CD4-positive, alpha-beta T cell treated with Interleukin-6 at 100 ng/mL for 8 hours (primary cell): ENCODE results near the gene FLOT2.
A peak's percentile ranks its signal among the peaks of the same experiment; 100 is the strongest.
"Not testable (repeated sequence)": the region's sequence is repeated elsewhere in the genome, so short reads cannot be mapped to it uniquely, and the experiment has no call there.

Experiments used
- DNase-seq: peaks from one replicate; pipeline ENCODE4 v3.0.0-alpha.2; 2020; ENCODE audit warnings: mixed read lengths, low spot score

FLOT2 gene

GRCh38 chr17:28873839-28874238 is 23.7 kb downstream of the FLOT2 start:
- no peak for DNase-seq

GRCh38 chr17:28871056-28871579 is 26.4 kb downstream of the FLOT2 start:
- DNase-seq: peak; percentile 60

DNA sequence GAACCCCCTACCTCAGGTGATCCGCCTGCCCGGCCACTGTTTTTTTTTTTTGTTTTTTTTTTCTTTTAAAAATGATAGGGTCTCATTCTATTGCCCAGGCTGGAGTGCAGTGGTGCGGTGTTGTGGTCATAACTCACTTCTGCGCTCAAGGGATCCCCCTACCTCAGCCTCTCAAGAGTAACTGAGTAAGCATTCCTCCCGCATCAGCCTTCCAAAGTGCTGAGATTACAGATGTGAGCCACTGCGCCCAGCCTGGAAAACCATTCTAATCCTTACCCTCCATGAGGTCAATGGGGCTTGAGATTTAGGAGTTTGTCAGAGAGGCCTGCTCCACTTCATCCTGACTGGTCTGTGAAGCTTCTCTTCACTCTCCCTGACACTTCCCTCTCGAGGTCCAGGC is 30.3 kb downstream of the FLOT2 start:
- no peak for DNase-seq

DNA sequence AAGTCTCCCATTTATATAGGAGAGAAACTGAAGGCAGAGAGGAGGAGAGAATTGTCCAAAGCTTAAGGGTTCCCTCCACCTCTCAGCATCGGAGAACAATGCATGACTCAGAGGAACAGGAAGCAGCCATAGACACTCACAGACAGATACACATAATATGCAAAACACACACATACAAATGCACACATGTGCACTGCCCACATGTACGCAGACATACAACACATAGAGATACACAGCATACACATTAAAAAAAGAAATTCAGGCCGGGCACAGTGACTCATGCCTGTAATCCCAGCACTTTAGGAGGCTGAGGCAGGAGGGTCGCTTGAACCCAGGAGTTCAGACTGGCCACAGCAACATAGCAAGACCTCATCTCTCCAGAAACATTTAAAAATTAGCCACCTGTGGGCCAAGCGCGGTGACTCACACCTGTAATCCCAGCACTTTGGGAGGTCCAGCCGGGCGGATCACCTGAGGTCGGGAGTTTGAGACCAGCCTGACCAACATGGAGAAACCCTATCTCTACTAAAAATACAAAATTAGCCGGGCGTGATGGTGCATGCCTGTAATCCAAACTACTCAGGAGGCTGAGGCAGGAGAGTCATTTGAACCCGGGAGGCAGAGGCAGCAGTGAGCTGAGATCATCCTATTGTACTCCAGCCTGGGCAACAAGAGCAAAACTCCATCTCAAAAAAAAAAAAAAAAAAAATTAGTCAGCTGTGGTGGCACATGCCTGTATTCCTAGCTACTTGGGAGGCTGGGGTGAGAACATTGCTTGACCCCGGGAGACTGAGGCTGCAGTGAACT is 31.4 kb downstream of the FLOT2 start:
- DNase-seq: no peak

DNA sequence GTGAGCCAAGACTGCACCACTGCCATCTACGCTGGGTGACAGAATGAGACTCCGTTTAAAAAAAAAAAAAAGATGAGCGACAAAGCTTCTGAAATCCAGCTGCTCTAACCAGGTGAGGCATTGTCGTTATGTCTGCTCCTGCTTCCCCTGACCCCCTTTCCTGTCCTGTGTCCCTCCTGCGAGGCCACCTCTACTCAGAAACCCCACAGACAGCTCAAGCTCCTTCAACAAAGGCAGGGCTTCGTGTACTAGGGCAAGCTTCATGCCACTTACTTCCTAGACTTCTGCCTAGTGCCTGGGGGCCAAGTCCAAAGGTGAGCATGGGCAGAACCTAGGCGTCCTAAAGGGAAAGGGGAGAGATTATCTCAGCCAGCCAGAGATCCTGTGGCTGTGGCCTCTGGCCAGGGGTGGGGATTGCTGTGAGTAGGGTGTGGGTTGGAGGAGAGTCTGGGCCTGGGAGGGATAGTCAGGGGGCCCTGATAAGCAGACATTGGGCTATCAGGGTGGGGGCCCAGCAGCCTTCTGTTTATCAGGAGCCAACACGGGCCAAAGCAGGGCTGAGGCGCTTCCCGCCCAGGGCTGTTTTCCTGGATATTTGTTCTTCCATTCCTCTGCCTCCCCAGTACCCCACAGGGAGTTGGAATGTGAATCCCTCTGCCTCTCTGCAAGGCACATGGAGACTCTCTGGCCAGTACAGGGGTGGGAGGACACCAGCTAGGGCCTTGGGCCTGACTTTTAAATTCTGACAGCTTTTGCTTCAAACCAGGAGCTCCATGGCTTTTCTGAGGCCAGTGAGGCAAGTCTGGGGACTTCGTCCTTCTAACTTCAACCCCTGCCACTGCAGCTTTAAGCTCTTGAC is 32.3 kb downstream of the FLOT2 start:
- no peak for DNase-seq

DNA sequence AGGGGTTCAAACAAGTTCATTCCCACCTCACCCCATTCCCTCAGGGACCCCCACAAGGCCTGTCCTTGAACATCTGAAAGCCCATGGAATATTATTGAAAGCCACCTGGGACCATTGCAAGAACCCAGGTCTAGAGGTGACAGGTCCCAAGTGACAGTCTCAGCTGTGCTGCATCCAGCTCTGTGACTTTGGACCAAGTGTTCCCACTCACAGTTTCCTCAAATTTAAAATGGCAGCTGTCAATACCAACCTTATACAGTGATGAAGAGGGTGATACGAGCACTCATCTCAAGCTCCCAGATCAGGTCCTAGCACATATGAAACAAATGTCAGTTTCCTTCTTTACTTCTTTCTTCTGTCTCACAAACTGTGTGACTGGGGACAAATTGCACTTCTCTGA is 33.6 kb downstream of the FLOT2 start:
- no peak for DNase-seq

GRCh38 chr17:28862561-28862960 is 35.0 kb downstream of the FLOT2 start:
- no peak for DNase-seq

GRCh38 chr17:28861393-28862203 is 35.9 kb downstream of the FLOT2 start:
- DNase-seq: no peak

DNA sequence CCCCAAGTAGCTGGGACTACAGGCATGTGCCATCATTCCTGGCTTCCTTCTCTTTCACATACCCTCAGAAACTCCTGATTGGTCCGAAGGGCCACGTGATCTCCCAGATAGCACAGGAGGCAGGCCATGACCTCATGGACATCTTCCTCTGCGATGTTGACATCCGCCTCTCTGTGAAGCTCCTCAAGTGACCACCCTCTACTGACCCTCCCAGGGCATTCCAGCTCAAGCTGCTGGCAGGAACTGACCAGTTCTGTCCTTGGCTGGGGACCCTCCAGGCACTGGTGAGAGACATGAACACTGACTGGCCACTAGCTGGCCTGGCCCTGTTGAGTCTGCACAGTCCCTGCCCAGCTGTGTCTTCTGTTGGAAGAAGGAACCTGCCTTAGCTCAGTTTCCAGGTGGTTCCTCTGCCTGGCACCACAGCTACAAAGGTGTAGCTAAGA is 37.1 kb downstream of the FLOT2 start:
- DNase-seq: no peak

- DNase-seq: no peak
These were observed 38.7 kb downstream of the FLOT2 start for GRCh38 chr17:28858801-28859355.

- DNase-seq: no peak
These were observed 39.4 kb downstream of the FLOT2 start for GRCh38 chr17:28857905-28858800.

DNA sequence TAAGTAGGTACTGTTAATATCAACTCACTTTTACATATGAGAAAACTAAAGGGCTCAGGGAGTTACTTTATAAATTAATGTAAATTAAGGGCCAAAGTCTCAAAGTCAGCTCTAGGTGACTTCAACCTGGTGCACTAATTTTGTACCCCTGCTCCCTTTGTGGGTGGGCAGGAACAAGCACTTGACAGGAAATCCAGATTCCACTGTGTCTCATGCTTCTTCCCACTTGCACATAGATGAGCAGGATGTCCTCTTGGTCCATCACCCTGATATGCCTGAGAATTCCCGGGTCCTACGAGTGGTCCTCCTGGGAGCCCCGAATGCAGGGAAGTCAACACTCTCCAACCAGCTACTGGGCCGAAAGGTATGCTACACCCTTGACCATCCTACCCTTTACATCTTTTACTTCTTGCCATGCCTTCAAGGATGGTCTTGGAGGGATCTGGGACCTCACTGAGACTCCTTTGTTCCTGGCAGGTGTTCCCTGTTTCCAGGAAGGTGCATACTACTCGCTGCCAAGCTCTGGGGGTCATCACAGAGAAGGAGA is 41.4 kb downstream of the FLOT2 start:
- no peak for DNase-seq

DNA sequence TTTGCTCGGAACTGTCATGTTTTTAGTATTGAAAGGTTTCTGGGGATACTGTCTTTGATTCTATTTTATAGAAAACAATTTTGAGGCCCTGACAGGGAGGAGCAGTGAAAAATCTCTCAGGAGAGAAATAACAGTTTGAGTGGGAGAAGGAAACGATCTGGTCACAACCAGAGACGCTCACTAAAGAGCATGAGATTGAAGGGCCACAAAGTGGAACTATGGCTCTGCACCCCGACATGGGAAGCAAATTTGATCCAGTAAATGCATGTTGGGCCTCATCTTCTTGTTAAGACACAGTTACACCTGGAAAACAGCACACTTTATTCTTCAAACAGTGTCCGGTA is 42.2 kb downstream of the FLOT2 start:
- DNase-seq: no peak

DNA sequence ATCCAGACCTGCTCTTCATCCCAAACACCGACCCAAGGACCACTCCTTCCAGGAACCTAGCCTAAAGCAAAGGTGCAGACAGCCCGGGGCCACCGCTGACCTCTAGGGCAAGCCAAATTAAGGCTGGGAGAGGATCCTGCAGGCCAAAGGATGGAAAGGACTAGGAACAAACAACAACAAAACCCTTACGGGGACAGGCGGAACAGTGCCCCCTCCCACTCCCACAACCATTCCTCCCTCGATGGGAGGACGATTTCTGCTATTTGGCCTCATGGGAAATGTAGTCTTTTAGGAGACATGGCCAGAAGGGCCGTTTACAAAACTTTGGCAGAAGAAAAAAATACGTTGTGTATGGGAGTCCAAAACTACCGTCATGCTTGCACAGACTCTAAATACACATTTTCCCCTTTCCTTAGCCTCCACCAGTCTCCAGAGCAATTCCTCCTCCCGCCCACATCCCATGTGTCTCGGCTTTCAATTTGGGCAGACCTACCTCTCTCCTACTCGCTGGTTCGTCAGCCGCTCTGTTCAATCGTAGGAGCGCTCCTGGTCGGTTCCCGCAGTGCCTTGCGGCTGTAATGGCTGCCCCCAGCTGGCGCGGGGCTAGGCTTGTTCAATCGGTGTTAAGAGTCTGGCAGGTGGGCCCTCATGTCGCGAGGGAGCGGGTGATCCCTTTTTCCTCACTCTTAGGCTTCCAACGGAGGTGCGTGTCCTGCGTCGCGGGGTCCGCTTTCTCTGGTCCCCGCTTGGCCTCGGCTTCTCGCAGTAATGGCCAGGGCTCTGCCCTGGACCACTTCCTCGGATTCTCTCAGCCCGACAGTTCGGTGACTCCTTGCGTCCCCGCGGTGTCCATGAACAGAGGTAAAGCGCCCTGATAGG is 42.8 kb downstream of the FLOT2 start, which contains the start of gene ERAL1:
Gene ERAL1, plus strand, starts transcription at position 560 of the 879 bp plus-strand sequence. Its CDS starts 19 bp downstream, at position 579.
- peak; percentile 80 for DNase-seq

DNA sequence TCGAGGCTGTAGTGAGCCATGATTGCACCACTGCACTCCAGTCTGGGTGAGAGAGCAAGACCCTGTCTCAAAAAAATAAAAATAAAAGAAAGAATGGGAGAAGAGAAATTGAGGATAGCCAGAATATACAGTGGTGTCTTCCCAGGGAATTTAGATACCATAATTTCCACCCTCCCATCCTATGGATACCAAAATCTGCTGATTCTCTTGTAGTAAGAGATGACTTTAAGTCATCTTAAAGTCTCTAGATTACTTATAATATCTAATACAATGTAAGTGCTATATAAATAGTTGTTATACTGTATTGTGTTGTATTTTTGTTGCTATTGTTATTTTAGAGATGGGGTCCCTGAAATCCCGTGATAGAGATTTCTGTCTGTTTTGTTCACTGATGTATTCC is 44.2 kb downstream of the FLOT2 start:
- no peak for DNase-seq

- DNase-seq: no peak
These were observed 48.3 kb downstream of the FLOT2 start for GRCh38 chr17:28849281-28849680.

DNA sequence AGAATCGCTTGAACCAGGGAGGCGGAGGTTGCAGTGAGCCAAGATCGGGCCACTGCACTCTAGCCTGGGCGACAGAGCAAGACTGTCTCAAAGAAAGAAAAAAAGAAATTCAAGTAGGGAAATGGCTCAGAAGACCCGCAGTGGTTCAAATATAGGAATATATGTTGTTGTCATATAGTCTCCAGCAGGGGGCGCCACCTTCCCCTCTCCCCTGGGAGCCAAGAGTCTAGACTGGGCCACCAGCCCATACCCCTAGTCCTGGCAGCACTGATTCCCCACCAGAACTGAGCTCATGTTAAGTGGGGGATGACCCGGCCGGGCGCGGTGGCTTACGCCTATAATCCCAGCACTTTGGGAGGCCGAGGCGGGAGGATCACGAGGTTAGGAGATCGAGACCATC is 48.9 kb downstream of the FLOT2 start:
- DNase-seq: peak; percentile 47

DNA sequence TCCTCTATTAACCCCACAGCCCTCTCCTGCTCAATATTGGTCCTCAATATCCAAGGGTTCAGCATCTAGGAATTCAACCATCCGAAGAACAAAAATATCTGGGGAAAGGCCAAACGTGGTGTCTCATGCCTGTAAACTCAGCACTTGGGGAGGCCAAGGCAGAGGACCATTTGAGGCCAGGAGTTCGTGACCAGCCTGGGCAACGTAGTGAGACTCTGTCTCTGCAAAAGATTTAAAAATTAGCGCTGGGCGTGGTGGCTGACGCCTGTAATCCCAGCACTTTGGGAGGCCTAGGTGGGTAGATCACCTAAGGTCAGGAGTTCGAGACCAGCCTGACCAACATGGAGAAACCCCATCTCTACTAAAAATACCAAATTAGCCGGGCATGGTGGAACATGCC is 50.8 kb downstream of the FLOT2 start:
- not testable (repeated sequence) for DNase-seq

DNA sequence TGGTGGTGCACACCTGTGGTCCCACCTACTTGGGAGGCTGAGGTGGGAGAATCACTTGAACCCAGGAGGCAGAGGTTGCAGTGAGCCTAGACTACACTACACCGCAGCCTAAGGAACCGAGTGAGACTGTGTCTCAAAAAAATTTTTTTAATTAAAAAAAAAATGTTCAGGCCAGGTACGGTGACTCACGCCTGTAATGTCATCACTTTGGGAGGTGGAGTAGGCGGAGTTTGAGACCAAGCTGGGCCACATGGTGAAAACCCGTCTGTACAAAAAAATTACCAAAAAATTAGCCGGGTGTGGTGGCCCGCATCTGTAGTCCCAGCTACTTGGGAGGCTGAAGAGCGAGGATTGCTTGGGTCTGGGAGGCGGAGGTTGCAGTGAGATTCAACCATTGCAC is 51.3 kb downstream of the FLOT2 start:
- no peak for DNase-seq

DNA sequence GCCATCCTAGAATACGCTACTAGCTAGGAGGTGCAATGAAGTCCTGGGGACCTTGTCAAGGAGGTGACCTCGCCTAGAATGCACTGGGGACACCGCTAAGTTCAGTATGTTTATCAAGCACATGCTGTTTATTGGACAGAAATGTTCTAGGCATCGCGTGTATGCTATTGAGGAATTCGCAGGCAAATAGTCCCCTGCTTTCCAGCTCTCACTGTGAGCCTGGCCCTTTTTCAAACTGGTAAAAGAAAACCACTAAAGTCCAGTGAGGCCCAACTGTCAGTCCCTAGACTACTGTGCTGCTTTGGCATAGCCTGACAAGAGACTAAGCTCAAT is 53.8 kb downstream of the FLOT2 start:
- no peak for DNase-seq
